ENCODE results near the gene MCAT. TPM values are rescaled to one million over a fixed set of nuclear protein-coding genes. Genes with fewer than 3 reads are reported as not detected.

Gene MCAT
- total RNA-seq, 2 experiments from 2014 or later, result 13.8 to 16.9 TPM

- H3K4me1 Mint-ChIP-seq, result no peaks in the 10 kb centered on the region
- intact Hi-C loops (cut with DNase I, micrococcal nuclease), result no loop called here
- no peak overlapping the region for H3K4me3 Mint-ChIP-seq
- ATAC-seq (no peak), DNase-seq (no peak)
- peaks cover 29% of the 10 kb centered on the region for H3K36me3 Mint-ChIP-seq (ENCODE audit: low read depth)
- POLR2A ChIA-PET, result no interaction called here
- H3K9me3 Mint-ChIP-seq (ENCODE audit: low read depth), result no peaks in the 10 kb centered on the region
- no peaks in the 10 kb centered on the region for H3K27me3 Mint-ChIP-seq
- no peak overlapping the region for H3K27ac Mint-ChIP-seq
- CTCF ChIA-PET, result no interaction called here
Measured at GRCh38 chr22:43171019-43171491, 27.9 kb upstream of the MCAT start.

GRCh38 chr22:43170131-43170480, 26.9 kb upstream of the MCAT start:
- H3K27ac Mint-ChIP-seq, result no peak overlapping the region
- ChIA-PET CTCF (no interaction called here), POLR2A (no interaction called here)
- no peak for ATAC-seq
- DNase-seq, result no peak
- no peaks in the 10 kb centered on the region for H3K27me3 Mint-ChIP-seq
- intact Hi-C loops (cut with DNase I, micrococcal nuclease), result no loop called here
- no peak overlapping the region for H3K4me3 Mint-ChIP-seq
- H3K4me1 Mint-ChIP-seq, result no peaks in the 10 kb centered on the region
- H3K36me3 Mint-ChIP-seq (ENCODE audit: low read depth), result peaks cover 28% of the 10 kb centered on the region
- H3K9me3 Mint-ChIP-seq (ENCODE audit: low read depth), result no peaks in the 10 kb centered on the region

- CTCF ChIA-PET, result no interaction called here
- intact Hi-C loops (cut with DNase I, micrococcal nuclease), result no loop called here
- no peaks in the 10 kb centered on the region for H3K9me3 Mint-ChIP-seq (ENCODE audit: low read depth)
Measured at GRCh38 chr22:43169310-43170130, 26.3 kb upstream of the MCAT start.

GRCh38 chr22:43168471-43169309, 25.5 kb upstream of the MCAT start:
- POLR2A ChIA-PET, result no interaction called here
- intact Hi-C loops (cut with DNase I, micrococcal nuclease), result no loop called here
- Mint-ChIP-seq H3K4me1 (no peaks in the 10 kb centered on the region), H3K9me3 (ENCODE audit: low read depth) (no peaks in the 10 kb centered on the region), H3K27ac (no peak overlapping the region), H3K36me3 (ENCODE audit: low read depth) (peaks cover 28% of the 10 kb centered on the region), H3K4me3 (no peak overlapping the region), H3K27me3 (no peaks in the 10 kb centered on the region)
- CTCF ChIA-PET, result no interaction called here
- ATAC-seq (no peak), DNase-seq (no peak)

More at GRCh38 chr22:43169310-43170130, 26.3 kb upstream of the MCAT start:
- no peak overlapping the region for H3K4me3 Mint-ChIP-seq
- POLR2A ChIA-PET, result no interaction called here
- ATAC-seq (no peak), DNase-seq (no peak)
- no peaks in the 10 kb centered on the region for H3K4me1 Mint-ChIP-seq
- no peak overlapping the region for H3K27ac Mint-ChIP-seq
- no peaks in the 10 kb centered on the region for H3K27me3 Mint-ChIP-seq
- H3K36me3 Mint-ChIP-seq (ENCODE audit: low read depth), result peaks cover 28% of the 10 kb centered on the region

- Mint-ChIP-seq H3K4me3 (no peak overlapping the region), H3K9me3 (ENCODE audit: low read depth) (no peaks in the 10 kb centered on the region), H3K27me3 (no peaks in the 10 kb centered on the region), H3K4me1 (no peaks in the 10 kb centered on the region), H3K27ac (no peak overlapping the region), H3K36me3 (ENCODE audit: low read depth) (peaks cover 17% of the 10 kb centered on the region)
- intact Hi-C loops (cut with DNase I, micrococcal nuclease), result no loop called here
- no peak for ATAC-seq
- DNase-seq, result no peak
- ChIA-PET CTCF (no interaction called here), POLR2A (no interaction called here)
Measured at GRCh38 chr22:43167001-43167589, 23.9 kb upstream of the MCAT start.

GRCh38 chr22:43166132-43166930, 23.1 kb upstream of the MCAT start:
- Mint-ChIP-seq H3K4me3 (no peak overlapping the region), H3K27me3 (no peaks in the 10 kb centered on the region), H3K36me3 (ENCODE audit: low read depth) (peaks cover 16% of the 10 kb centered on the region), H3K4me1 (no peaks in the 10 kb centered on the region), H3K27ac (no peak overlapping the region), H3K9me3 (ENCODE audit: low read depth) (no peaks in the 10 kb centered on the region)
- ChIA-PET POLR2A (no interaction called here), CTCF (no interaction called here)
- intact Hi-C loops (cut with DNase I, micrococcal nuclease), result no loop called here
- DNase-seq (no peak), ATAC-seq (no peak)

GRCh38 chr22:43164636-43165035, 21.4 kb upstream of the MCAT start:
- ChIA-PET CTCF (no interaction called here), POLR2A (interaction anchor here (0.5 to 0.7 kb wide), 2 partner anchors 15 to 22 kb away, joined by 3 to 4 read pairs; no protein-coding TSS in a partner anchor)
- intact Hi-C loops (cut with DNase I, micrococcal nuclease), result no loop called here
- Mint-ChIP-seq H3K4me1 (no peaks in the 10 kb centered on the region), H3K4me3 (no peak overlapping the region), H3K9me3 (ENCODE audit: low read depth) (no peaks in the 10 kb centered on the region), H3K27me3 (no peaks in the 10 kb centered on the region), H3K36me3 (ENCODE audit: low read depth) (peaks cover 8% of the 10 kb centered on the region), H3K27ac (no peak overlapping the region)
- DNase-seq (no peak), ATAC-seq (no peak)

GRCh38 chr22:43163241-43163795, 20.1 kb upstream of the MCAT start:
- peaks cover 2% of the 10 kb centered on the region for H3K4me1 Mint-ChIP-seq
- CTCF ChIA-PET, result no interaction called here

GRCh38 chr22:43162412-43163150, 19.4 kb upstream of the MCAT start:
- Mint-ChIP-seq H3K27ac (no peak overlapping the region), H3K36me3 (ENCODE audit: low read depth) (peaks cover under 1% of the 10 kb centered on the region), H3K9me3 (ENCODE audit: low read depth) (no peaks in the 10 kb centered on the region), H3K4me1 (peaks cover 2% of the 10 kb centered on the region), H3K4me3 (no peak overlapping the region), H3K27me3 (no peaks in the 10 kb centered on the region)
- ChIA-PET CTCF (no interaction called here), POLR2A (interaction anchor here (0.6 kb wide), 1 partner anchor 289 kb away, joined by 3 read pairs; no protein-coding TSS in a partner anchor)
- intact Hi-C loops (cut with DNase I, micrococcal nuclease), result no loop called here
- DNase-seq, result no peak
- no peak for ATAC-seq

More at GRCh38 chr22:43163241-43163795, 20.1 kb upstream of the MCAT start:
- POLR2A ChIA-PET, result no interaction called here
- H3K27ac Mint-ChIP-seq, result no peak overlapping the region
- no peaks in the 10 kb centered on the region for H3K27me3 Mint-ChIP-seq
- no peak for DNase-seq
- H3K4me3 Mint-ChIP-seq, result no peak overlapping the region
- H3K36me3 Mint-ChIP-seq (ENCODE audit: low read depth), result peaks cover 5% of the 10 kb centered on the region
- intact Hi-C loops (cut with DNase I, micrococcal nuclease), result no loop called here
- H3K9me3 Mint-ChIP-seq (ENCODE audit: low read depth), result no peaks in the 10 kb centered on the region
- no peak for ATAC-seq

- ChIA-PET POLR2A (no interaction called here), CTCF (no interaction called here)
- no peaks in the 10 kb centered on the region for H3K9me3 Mint-ChIP-seq (ENCODE audit: low read depth)
- H3K27me3 Mint-ChIP-seq, result no peaks in the 10 kb centered on the region
- intact Hi-C loops (cut with DNase I, micrococcal nuclease), result no loop called here
- DNase-seq (no peak), ATAC-seq (no peak)
- no peak overlapping the region for H3K4me3 Mint-ChIP-seq
- no peak overlapping the region for H3K27ac Mint-ChIP-seq
- no peaks in the 10 kb centered on the region for H3K36me3 Mint-ChIP-seq (ENCODE audit: low read depth)
- H3K4me1 Mint-ChIP-seq, result peaks cover 4% of the 10 kb centered on the region
Measured at GRCh38 chr22:43160497-43161126, 17.4 kb upstream of the MCAT start.
